ENCODE results near the gene GLI2.

The GLI2 gene

GRCh38 chr2:120735746-120736170, at the start of gene GLI2:
Gene GLI2 (plus strand): TSS chr2:120735868. CDS start chr2:120797321, 61,453 bp downstream.
- DNase-seq (ENCODE audit: low read depth in 2 of 2): peak; percentile 12 to 29

DNA sequence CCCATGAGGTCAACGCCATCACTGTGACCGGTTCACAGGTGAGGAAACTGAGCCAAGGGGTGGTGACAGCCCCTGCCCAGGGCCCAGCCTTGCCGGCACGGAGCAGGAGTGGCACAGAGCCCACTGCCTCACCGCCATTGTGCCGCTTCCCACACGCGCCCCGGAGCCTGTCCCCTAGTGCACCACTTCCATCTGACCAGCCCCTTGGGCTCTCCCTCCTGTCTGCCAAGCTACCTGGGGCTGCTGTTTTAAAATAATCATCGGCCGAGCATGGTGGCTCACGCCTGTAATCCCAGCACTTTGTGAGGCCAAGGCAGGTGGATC, 49.7 kb upstream of the GLI2 start:
- no peak for DNase-seq (ENCODE audit: low read depth in 2 of 2)

DNA sequence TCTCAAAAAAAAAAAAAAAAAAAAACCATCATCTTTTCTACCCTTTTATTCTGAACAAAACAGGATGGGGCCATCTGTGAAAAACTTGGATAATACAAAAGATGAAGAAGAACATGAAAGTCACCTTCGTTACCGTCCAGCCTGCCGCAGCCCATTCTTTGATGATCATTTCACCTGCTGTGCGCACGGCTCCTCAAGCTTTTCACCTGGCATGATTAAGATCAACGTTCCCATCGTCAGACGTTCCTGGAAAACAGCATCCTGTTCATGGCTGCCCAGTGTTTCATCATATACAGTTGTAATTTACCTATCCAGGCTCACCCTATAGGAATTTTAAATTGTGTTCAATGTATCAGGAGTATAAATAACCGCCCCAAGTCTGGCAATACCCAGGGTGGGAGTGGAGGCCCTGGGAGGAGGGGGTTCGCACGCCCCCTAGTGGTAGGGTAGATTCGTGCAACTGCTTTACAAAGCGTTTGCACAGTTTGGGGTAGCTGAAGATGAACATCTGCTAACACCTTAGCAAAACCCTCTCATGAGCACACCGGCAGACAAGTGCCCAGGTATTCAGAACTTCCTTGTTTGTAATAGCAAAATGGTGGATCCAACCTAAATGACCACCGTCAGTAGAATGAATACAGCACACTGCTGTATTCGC, 49.0 kb upstream of the GLI2 start:
- DNase-seq (ENCODE audit: low read depth in 2 of 2): no peak

DNA sequence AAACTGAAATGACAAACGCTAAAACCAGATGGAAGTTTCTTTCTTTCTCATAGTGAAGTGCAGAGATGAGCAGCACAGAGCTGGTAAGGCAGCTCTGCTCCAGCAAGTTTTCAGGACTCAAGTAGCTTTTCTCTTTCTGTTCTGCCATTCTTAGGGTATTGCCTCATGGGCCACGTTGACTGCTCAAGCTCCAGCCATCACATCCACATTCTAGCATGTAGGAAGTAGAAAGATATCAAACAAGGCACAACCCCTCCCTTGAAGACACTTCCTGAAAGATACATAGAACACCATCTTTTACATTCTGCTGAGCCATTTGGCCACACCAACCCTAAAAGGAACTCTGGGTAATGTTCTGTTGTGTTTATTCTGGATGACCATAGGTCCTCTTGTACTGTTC, 48.5 kb upstream of the GLI2 start:
- no peak for DNase-seq (ENCODE audit: low read depth in 2 of 2)

GRCh38 chr2:120690521-120690920, 45.1 kb upstream of the GLI2 start:
- DNase-seq (ENCODE audit: low read depth in 2 of 2): no peak

- DNase-seq (ENCODE audit: low read depth in 2 of 2): no peak
Measured at GRCh38 chr2:120691410-120691809, 44.3 kb upstream of the GLI2 start.

DNA sequence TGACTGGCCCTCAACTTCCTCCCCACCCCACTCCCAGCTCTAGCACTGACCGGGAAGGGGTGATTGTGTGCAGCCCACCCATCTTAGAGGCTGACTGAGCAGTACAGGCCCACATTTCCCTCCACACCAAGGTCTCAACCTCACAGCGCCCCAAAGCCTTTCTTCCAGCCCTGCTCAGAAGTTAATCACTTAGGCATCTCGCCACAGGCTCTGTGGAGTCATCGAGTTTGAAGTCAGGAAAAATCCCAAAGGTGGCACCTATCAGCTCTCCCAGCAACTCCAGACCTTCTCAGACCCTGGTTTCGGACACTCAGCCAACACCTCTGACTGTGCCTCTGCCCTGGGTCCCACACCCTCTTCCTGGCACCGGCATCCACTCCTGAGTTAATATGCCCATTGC, 43.0 kb upstream of the GLI2 start:
- DNase-seq (ENCODE audit: low read depth in 2 of 2): no peak

GRCh38 chr2:120693121-120693520, 42.5 kb upstream of the GLI2 start:
- no peak for DNase-seq (ENCODE audit: low read depth in 2 of 2)

- no peak for DNase-seq (ENCODE audit: low read depth in 2 of 2)
Measured at GRCh38 chr2:120694034-120694433, 41.6 kb upstream of the GLI2 start.

DNA sequence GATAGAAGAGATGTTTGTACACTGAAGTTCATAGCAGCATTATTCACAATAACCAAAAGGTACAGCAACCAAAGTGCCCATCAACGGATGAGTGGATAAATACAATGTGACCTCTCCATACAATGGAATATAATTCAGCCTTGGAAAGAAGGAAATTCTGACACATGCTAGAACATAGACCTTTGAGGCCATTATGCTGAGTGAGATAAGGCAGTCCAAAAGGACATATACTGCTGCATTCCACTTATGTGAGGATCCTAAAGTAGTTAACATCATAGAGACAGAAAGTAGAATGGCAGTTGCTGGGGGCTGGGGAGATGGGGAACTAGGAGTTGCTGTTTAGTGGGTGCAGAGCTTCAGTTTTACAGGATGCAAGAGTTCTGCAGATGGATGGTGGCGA, 38.2 kb upstream of the GLI2 start:
- DNase-seq (ENCODE audit: low read depth in 2 of 2): no peak

GRCh38 chr2:120699292-120699691, 36.4 kb upstream of the GLI2 start:
- no peak for DNase-seq (ENCODE audit: low read depth in 2 of 2)

GRCh38 chr2:120700659-120701058, 35.0 kb upstream of the GLI2 start:
- no peak for DNase-seq (ENCODE audit: low read depth in 2 of 2)

- DNase-seq (ENCODE audit: low read depth in 2 of 2): no peak
Measured at GRCh38 chr2:120701096-120701495, 34.6 kb upstream of the GLI2 start.

DNA sequence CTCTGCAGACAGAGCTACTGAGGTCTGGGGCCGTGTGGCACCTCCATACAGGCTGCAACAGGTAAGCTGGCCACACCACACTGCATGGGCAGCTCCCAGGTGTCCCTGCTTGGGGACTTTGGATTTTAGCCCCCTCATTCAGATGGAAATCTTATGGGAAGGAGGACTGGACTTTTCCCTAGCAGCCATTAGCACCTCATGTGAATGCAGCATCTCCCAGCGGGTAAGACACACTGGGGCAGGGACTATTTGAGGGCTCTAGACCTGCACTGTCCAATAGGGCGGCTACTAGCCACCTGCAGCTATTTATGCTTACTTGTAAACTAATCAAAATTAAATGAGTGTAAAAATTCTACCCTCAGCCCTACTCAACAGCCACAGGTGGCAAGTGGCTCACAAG, 34.2 kb upstream of the GLI2 start:
- no peak for DNase-seq (ENCODE audit: low read depth in 2 of 2)

GRCh38 chr2:120702061-120702460, 33.6 kb upstream of the GLI2 start:
- no peak for DNase-seq (ENCODE audit: low read depth in 2 of 2)

GRCh38 chr2:120702801-120703200, 32.9 kb upstream of the GLI2 start:
- no peak for DNase-seq (ENCODE audit: low read depth in 2 of 2)

GRCh38 chr2:120703330-120703994, 32.2 kb upstream of the GLI2 start:
- DNase-seq (ENCODE audit: low read depth in 2 of 2): no peak

DNA sequence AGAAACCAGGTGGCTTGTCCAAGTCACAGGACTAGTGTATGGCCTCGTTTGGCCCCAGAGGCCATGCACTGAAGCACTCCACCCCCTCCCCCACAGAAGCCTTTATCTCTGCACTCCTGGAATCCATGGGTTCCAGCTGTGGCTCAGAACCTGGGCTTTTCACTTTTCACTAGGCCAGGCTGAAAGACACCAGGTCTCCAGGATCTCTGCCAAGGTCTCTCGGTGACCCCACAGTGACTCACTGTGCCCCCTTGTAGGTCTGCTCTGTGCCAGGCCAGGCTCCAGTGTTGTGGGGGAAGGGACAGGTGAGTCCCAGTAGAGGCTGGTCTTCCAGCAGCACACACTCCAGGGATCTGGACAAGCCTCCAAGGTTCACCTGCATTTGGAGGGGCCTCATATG, 31.0 kb upstream of the GLI2 start:
- DNase-seq (ENCODE audit: low read depth in 2 of 2): no peak

- no peak for DNase-seq (ENCODE audit: low read depth in 2 of 2)
Measured at GRCh38 chr2:120707816-120708215, 27.9 kb upstream of the GLI2 start.

GRCh38 chr2:120708944-120709607, 26.6 kb upstream of the GLI2 start:
- DNase-seq (ENCODE audit: low read depth in 2 of 2): no peak

DNA sequence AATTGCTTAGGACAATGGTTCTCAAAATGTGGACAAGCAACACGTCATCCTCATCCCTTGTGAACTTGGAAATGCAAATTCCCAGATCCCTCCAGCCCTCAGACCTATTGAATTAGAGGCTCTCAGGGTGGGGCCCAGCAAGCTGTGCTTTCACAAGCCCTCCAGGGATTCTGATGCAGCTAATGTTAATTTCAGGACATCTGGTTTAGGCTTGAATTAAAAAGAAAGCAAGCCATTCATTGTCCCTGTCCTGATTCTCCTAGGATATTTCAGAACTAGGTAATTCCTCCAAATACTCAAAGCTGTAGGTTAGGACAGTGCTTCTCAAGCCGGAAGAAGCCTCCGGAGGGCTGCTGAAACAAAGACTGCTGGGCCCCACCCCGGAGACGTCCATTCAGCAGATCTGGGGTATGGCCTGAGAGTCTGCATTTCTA, 26.0 kb upstream of the GLI2 start:
- no peak for DNase-seq (ENCODE audit: low read depth in 2 of 2)

DNA sequence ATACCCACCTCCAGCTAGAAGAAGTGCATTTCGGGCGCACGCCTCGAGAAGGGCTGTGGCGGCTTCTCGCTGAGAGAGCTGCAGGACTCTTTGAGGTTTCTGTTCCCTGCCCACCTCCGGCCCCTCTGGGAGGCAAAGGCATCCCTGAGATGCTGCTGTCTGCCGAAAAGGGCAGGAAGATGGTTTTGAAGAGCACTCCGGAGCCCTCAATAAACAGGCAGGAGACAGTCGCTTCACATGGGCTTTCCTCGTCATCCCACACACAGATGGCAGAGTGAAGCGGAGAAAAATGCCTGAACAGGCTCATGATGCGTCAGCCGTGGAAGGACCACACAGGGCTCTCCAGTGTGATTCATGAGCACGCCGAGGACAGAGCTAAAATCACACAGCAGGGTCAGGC, 25.4 kb upstream of the GLI2 start:
- DNase-seq (ENCODE audit: low read depth in 2 of 2): no peak

- no peak for DNase-seq (ENCODE audit: low read depth in 2 of 2)
Measured at GRCh38 chr2:120711694-120712093, 24.0 kb upstream of the GLI2 start.
